Ascending aorta (tissue), 2 donors: Measurements from ENCODE around the gene TCF3. TPM values are rescaled to one million over a fixed set of nuclear protein-coding genes. Genes with fewer than 3 reads are reported as not detected.

Source experiments
- DNase-seq, 2 donors: peaks; one replicate each; pipeline ENCODE4 v3.0.0-alpha.2; 2019; ENCODE audit warnings: low spot score in 2 of 2
- H3K27ac ChIP-seq, 2 donors: fragments of 200-600 bp; sonication (generic); one replicate each; pipeline ENCODE4 v1.5.1; 2016 to 2017; ENCODE audit warnings: mild to moderate bottlenecking in 1 of 2
- H3K27me3 ChIP-seq: fragments of 200-600 bp; sonication (generic); one replicate; pipeline ENCODE4 v1.5.1; 2017
- H3K36me3 ChIP-seq, 2 donors: fragments of 200-600 bp; sonication (generic); one replicate each; pipeline ENCODE4 v1.5.1; 2016
- H3K4me1 ChIP-seq, 2 donors: fragments of 200-600 bp; sonication (generic); one replicate each; pipeline ENCODE4 v1.5.1; 2016 to 2017; ENCODE audit warnings: mild to moderate bottlenecking in 1 of 2
- H3K4me3 ChIP-seq, 2 donors: fragments of 200-600 bp; sonication (generic); one replicate each; pipeline ENCODE4 v1.5.1; 2016 to 2017; ENCODE audit warnings: mild to moderate bottlenecking in 1 of 2
- H3K9me3 ChIP-seq, 2 donors: fragments of 200-600 bp; sonication (generic); one replicate each; pipeline ENCODE4 v1.5.1; 2016
- CTCF ChIP-seq, 3 experiments: fragments of 200-600 bp in 2 of 3; fragments of 450-650 bp in 1 of 3; sonication (generic) in 2 of 3; IDR thresholded peaks; one replicate each; pipeline ENCODE4 v1.5.1; 2016 to 2019; ENCODE audit warnings: antibody characterized with exemption in 3 of 3, mild to moderate bottlenecking in 1 of 3, moderate library complexity in 1 of 3
- intact Hi-C: fragments of 100-400 bp; cut with DNase I; formaldehyde crosslinking; loops from one replicate; pipeline ENCODE4 v1.15.1; 2023
- total RNA-seq: library from RNA; depleted of rRNA; stranded (reverse); fragments of >200 nt; gene quantifications from one replicate; pipeline ENCODE4 v1.1.0, GENCODE V29; 2016

The TCF3 gene
- total RNA-seq, 1 donor from 2014 or later = 209 TPM

- no peaks in the 10 kb centered on the region for H3K4me1 ChIP-seq
- H3K36me3 ChIP-seq = peaks cover 11 to 27% of the 10 kb centered on the region in 2 donors
- no peak for DNase-seq
- H3K27me3 ChIP-seq = no peaks in the 10 kb centered on the region
- intact Hi-C loops = no loop called here
- no peak for TF ChIP-seq CTCF (IDR thresholded peaks at IDR 0.05)
- H3K27ac ChIP-seq = no peak overlapping the region
- no peak overlapping the region for H3K4me3 ChIP-seq
- no peaks in the 10 kb centered on the region for H3K9me3 ChIP-seq
Observed at GRCh38 chr19:1631557-1632100, 20.8 kb downstream of the TCF3 start.

GRCh38 chr19:1630811-1631210 is 21.6 kb downstream of the TCF3 start:
- Histone ChIP-seq H3K36me3 (peaks cover 14 to 30% of the 10 kb centered on the region in 2 donors), H3K27me3 (no peaks in the 10 kb centered on the region), H3K9me3 (no peaks in the 10 kb centered on the region), H3K4me1 (no peaks in the 10 kb centered on the region), H3K4me3 (no peak overlapping the region), H3K27ac (no peak overlapping the region)
- intact Hi-C loops = no loop called here
- TF ChIP-seq CTCF (IDR thresholded peaks at IDR 0.05) = no peak
- no peak for DNase-seq

GRCh38 chr19:1630012-1630411 is 22.4 kb downstream of the TCF3 start:
- H3K36me3 ChIP-seq = peaks cover 14 to 37% of the 10 kb centered on the region in 2 donors
- no peak overlapping the region for H3K27ac ChIP-seq
- TF ChIP-seq CTCF (IDR thresholded peaks at IDR 0.05) = no peak

GRCh38 chr19:1629256-1629808 is 23.1 kb downstream of the TCF3 start:
- no peak for DNase-seq
- no peaks in the 10 kb centered on the region for H3K9me3 ChIP-seq
- intact Hi-C loops = no loop called here
- no peak overlapping the region for H3K4me3 ChIP-seq
- peaks cover 14 to 40% of the 10 kb centered on the region in 2 donors for H3K36me3 ChIP-seq
- TF ChIP-seq CTCF (IDR thresholded peaks at IDR 0.05) = no peak
- H3K4me1 ChIP-seq = no peaks in the 10 kb centered on the region
- H3K27ac ChIP-seq = no peak overlapping the region
- no peaks in the 10 kb centered on the region for H3K27me3 ChIP-seq

More at GRCh38 chr19:1630012-1630411, 22.4 kb downstream of the TCF3 start:
- Histone ChIP-seq H3K4me3 (no peak overlapping the region), H3K27me3 (no peaks in the 10 kb centered on the region), H3K4me1 (no peaks in the 10 kb centered on the region), H3K9me3 (no peaks in the 10 kb centered on the region)
- no peak for DNase-seq
- intact Hi-C loops = no loop called here

- H3K27me3 ChIP-seq = no peaks in the 10 kb centered on the region
- no peaks in the 10 kb centered on the region for H3K4me1 ChIP-seq
- no peak overlapping the region for H3K27ac ChIP-seq
- no peaks in the 10 kb centered on the region for H3K9me3 ChIP-seq
- intact Hi-C loops = no loop called here
- DNase-seq = no peak
- H3K36me3 ChIP-seq = peaks cover 29 to 34% of the 10 kb centered on the region in 2 donors
- TF ChIP-seq CTCF (IDR thresholded peaks at IDR 0.05) = no peak
- H3K4me3 ChIP-seq = no peak overlapping the region
Observed at GRCh38 chr19:1627194-1627593, 25.2 kb downstream of the TCF3 start.
